GM18868 (cell line): ENCODE results near the gene DUSP22.
"Not testable (repeated sequence)": the region's sequence is repeated elsewhere in the genome, so short reads cannot be mapped to it uniquely, and the experiment has no call there.

Experiments used
- ATAC-seq: cut with Tn5 transposase; IDR thresholded peaks from one replicate; pipeline ENCODE4 v1.9.1; 2021; ENCODE audit warnings: mild to moderate bottlenecking, moderate library complexity; ENCODE audit not compliant: unreplicated experiment

Gene DUSP22

DNA sequence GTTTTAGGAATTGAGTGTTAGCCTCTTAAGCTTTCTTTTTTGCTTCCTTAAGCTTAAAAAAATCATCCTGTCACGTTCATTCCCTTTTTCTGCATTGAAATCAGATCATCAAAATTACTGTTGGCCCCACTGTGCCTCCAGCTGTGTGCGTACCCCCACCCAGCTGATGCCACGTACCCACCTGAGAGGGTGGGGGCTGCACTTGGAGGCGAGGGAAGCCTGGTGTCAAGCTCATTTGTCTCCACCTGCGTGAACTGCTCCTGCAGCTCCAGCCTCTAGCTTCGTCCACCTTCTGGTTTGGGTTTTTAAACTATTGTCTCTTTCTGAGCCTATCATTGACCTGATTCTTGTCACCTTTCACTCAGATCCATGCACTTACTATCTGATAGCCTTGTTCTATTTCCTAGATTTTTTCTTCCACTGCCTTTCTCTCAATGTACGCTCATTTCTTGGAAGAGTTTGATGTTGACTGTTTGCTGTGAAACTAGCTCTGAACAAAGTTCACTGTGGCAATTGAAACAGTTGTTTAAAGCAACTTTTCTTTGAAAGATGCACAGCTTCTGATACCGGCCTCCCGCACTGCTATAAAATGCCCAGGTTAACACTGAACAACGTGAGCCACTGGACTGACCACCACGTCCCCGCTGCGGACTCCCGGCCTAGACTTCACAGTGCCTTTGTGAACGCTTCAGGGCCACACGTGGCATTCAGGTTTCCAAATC lies 69.3 kb downstream of the DUSP22 start:
- ATAC-seq, result no peak

DNA sequence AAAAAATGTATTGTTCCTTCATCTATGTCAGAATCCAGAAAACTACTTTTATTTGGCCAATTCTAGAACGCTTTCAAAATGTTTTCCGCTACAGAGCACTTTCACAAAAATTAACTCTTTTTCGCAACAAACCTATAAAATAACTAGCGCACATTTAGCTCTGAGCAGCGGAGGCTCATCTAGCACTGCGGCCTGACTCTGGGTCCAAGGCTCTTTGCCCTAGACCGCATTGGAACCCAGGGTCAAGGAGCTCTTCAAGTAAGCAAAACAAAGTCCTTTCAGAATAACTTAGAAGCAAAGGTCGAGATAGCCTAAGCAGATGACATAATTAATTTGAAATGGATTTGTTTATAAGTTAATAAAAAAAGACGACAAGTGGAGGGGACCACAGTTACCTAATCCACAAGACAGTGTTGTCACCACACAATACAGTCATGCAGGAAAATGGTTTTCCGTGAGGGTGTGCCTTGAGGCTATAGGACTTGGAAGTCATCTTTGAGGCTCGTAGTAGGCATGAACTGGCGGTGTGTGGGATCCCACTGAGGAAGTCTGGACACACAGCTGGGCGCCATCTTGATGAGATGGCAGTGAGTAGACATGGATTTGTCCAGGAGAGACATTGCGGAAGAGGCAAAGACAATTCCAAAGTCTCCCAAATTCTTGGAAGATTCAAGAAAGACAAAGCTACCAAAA lies 70.1 kb downstream of the DUSP22 start:
- no peak for ATAC-seq

DNA sequence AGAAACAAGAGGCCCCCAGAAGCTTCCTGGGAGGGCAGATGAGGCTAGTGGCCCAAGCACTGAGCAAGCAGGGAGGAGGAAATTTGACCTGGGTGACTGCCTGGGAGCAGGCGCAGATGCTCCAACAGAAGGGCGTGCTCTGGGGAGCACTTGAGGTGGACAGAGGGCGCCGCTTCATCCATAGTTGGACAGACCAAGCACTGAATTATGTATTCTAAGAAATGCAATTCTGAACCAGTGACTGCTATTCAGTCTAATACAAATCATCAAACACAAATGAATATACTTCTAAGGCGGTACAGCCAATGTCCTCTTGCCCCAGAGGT lies 70.6 kb downstream of the DUSP22 start:
- ATAC-seq, result no peak

DNA sequence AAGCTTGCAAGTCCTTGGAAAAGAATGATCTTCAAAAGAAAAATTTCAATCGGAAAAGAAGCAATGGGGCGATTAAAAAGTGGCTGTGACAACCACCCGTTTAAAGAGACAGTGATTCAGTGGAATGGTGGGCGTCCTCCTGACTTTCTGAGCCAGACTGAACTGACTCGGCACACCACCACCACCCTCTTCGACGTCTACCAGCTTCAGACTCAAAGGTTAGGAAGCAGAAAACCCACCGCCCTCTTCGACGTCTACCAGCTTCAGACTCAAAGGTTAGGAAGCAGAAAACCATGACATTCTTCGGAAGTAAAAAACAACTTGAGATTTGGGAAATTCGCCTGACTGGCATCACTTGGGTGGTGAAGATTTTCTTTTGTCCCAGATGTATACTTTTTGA lies 71.0 kb downstream of the DUSP22 start:
- no peak for ATAC-seq

DNA sequence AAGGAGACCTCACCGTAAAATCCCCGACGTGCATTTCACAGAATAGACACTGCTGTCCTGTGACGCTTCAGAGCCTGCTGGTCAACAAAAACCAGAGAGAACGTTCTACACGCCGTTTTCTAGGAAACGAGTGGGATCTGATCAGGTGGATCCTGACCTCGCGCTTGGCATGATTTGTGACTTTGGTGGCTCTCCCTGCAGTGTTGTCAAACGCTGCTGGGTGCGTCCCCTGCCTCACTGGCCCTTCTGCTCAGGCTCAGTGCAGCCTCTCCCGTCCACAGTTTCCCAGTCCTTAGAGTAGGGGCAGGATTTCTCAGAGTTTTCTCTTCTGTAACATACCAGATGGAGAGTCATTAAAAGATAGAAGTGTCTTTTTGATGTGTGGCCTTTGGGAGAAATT lies 71.6 kb downstream of the DUSP22 start:
- ATAC-seq, result no peak

DNA sequence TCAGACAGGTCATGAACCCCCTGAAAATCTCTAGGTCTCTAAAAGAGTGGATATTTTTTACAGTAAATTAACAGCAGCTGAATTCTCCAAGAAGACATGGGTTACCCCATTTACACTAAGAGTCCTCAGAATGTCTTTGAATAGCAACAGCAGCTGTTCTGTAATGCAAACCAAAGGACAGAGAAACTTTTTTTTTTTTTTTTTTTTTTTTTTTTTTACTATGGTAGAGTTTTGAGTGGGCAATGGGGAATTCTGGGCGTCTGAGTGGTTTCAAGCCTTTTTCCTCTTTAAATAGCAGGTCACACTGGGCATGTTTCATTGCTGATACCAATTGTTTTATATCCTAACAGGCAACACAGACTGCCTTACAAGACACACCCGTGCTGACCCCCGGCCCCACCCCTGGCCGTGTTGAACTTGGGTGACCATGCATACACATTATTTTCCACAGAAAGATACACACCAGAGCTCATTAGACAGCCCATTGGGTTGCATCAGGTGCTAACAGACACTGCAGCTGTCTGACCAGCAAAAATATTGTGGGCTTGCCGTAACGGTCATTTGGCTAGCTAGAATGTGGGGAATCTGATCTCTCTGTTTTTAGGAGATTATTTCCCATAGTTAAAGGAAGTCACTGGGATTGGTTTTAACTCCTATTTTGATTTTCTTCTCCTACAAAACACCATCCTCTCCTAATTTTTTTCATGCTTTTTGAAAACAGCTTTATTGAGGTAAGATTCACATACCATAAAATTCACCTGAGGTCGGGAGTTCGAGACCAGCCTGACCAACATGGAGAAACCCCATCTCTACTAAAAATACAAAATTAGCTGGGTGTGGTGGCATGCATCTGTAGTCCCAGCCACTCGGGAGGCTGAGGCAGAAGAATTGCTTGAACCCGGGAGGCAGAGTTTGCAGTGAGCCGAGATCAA lies 72.6 kb downstream of the DUSP22 start:
- ATAC-seq, result peak; percentile 62

DNA sequence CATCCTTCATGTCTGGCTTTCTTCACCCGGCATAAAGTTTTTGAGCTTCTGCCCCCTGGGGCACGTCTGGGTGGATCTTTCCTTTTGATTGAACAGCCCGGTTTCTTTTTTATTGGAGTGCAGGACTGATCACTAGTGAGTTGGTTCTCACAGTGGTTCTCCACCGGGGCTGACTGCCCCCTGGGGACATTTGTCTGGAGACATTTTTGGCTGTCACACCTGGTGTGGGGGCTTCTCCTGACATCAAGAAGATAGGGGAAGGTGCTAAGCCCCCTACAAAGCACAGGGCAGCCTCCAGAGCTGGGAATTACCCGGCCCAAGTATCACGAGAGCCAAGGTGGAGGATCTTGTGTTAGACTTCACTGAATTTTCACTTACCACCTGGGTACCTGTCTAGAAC lies 73.5 kb downstream of the DUSP22 start:
- peak; percentile 33 for ATAC-seq

DNA sequence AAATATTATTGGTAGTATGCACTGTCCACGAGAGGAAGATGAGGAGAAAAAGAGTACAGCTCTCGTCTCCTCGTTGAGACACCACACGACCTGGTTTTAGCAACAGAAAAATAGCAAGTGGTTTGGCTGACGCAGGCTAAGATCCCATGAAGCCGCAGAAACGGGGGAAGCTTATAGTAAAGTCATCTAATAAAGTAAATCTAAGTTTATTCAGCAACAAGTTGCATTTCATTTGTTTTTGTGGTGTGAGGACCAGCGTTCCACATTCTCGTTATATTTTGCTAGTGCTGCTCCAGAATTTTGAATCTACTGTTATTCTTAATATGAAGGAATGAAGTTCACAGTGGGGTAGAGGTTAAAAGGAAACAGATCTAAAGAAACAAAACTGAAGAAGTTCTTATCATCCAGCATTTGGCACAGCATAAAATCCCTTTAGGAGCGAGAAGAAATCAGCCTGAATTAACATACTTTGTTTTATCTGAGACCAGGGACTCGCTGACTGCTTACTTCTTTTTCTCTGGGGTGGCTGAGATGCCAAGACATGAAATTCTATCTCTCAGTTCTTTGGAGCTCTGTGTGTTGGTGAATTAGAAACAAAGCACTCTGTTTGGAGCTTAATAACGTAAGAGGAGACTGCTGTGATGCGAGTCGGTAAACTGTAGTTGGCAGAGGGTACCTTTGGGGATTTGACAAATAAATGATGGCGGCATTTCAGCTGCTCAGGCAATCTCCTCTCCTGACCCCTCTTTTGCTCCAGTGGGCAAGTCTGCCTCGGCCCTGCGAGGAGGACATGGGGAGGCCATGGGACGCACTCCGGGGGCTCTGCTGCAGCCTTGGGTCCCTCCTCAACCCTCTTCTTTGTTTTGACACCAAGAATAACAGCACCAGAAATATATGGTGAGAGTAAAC lies 74.4 kb downstream of the DUSP22 start:
- ATAC-seq, result no peak

DNA sequence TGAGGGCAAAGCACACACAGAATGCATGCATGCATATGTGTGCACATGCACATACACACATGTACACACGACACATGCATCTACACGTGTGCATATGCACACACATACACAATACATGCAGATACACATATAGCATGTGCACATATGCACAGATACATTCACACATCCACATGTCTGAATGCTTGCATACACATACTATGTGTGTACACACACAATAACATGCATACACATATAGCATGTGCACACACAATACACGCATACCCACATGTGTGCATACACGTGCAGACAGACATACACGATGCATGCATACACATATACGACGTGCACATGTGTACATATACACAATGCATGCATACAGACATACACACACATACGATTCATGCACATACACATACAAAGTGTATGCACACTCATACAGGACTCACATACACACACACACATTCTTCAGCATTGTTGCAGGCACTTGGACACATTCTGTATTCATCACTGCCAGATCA lies 75.1 kb downstream of the DUSP22 start:
- no peak for ATAC-seq

DNA sequence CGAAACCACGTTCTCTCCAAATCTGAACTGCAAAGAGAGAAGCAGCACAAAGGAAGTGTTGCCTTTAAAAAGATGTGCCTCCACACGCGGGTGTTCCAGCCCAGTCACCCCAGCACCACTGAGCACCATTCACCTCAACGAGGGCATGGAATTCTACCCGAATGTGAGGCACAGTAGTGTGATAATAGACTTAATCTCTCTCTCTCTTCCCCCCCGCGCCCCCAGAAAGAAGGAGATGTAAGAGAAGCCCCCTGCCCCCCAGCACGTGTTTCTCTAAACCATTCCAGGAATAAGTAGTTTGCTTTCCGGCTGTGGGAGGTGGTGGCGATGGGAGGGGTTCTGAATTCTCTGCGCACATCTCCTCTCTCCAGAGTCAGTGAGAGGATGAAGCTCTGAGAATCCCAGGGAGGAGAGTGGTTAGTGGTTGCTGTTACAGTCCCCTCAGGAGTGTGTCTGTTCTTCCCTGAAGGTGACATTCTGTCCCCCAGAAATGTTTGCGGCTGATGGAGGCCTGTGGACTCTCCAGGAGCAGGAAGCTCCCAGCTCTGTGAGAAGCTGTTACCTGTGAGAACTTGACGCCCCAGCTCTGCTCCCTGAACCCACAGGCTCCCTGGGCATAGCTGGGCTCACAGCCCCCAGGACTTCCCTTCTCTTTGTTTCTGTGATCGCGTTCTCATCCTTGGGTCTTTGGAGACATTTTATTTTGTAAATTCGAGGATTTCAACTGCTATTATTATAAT lies 75.8 kb downstream of the DUSP22 start:
- ATAC-seq, result no peak

DNA sequence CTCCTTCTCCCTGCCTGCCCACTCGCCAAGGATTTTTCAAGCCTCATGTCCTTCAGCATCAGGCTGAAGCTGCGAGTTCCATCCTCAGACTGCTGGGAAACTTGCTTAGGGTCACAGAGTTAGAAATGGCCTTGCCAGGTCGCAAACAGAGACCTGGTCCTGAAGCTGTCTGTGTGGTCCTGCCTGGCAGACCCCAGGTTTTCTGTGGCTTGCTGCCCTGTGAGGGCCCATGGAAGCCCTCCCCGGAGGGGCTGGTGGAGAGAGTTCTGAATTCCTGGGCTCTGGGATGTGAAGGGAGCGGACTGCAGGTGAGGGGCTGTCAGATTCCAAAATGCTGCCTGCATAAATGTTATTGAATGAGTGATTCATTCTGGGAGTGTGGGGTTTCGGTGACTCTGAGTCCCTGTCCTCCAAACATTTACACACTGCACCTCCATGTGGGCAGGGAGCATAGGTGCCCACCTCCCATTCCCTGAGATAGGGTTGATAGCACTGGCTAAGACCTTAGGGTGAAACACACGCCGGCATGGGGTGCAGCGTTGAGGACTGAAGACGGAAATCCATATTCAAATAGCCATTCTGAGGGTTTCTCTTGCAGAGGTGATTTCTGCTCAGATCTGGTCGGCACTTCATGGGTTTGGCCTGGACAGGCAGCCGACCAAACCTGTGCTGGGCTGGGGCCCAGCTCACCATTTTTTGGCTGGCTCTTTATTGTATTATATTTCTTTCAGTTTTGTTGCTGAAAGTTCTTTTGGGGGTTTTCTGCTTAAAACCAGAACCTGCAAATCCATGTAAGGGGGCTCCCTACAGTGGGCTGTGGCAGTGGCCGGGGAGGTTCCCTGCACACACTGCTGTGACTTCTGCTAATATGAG lies 77.5 kb downstream of the DUSP22 start:
- no peak for ATAC-seq

DNA sequence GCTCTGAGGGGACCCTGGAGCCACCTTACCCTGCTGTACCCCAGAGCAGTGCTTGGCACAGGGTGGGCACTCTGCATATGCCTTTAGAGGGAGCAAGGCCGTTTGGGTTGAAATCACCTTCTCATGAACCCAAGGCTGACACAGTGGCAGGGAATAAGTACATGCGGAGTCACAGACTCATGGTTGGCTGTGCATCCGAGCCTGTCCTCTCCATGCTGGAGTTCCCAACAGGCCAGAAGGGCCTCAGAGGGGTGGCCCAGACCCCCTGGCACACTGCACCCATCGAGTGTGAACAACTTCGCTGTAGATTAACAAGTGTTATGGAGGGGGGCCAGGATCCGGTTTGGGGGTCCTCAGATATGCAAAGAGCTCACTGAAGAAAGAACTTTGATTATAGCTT lies 78.3 kb downstream of the DUSP22 start:
- ATAC-seq, result no peak

DNA sequence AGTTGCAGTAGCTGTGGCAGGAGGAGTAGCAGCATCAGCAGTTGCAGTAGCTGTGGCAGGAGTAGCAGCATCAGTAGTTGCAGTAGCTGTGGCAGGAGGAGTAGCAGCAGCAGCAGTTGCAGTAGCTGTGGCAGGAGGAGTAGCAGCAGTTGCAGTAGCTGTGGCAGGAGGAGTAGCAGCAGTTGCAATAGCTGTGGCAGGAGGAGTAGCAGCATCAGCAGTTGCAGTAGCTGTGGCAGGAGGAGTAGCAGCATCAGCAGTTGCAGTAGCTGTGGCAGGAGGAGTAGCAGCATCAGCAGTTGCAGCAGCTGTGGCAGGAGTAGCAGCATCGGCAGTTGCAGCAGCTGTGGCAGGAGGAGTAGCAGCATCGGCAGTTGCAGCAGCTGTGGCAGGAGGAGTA lies 79.6 kb downstream of the DUSP22 start:
- not testable (repeated sequence) for ATAC-seq

DNA sequence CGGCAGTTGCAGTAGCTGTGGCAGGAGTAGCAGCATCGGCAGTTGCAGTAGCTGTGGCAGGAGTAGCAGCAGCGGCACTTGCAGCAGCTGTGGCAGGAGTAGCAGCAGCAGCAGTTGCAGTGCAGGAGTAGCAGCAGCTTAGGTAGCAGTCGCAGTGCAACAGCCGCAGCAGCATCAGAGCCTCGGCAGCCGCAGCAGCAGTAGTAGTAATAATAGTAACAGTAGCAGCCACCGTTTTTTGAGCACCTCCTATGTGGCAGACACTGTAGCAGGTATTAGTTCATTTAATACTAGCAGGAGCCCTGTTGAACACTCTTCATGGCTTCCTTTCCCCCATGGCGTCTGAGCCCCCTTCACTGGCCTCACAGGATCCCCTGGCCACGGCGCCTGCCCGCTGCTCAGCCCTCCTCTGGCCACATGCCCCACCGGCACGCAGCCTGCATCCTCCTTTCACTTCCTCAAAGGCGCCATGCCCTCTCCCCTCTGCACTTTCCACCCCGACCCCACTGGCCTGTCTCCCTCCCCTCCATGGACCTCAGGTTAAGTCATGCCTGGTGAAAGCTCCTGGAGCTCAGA lies 80.1 kb downstream of the DUSP22 start:
- ATAC-seq, result peak; percentile 50

DNA sequence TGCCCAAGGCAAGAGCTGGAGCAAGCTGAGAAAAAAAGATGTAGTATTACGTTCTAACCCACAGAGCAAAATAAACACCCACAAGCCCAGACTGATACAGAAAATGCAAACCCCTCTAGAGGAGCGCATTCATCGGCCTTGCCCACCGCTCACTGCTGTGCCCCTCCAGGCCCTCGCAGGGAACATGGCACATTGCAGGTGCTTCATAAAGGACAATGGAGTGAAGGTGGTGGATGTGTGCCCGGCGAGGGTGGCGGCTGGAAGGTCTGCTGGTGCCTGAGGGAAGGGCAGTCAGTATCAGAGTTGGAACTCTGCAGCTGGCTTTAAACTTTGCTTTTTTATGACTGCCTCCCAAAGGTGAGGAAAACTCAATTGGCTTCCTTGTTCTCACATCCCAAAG lies 80.7 kb downstream of the DUSP22 start:
- peak; percentile 2 for ATAC-seq

DNA sequence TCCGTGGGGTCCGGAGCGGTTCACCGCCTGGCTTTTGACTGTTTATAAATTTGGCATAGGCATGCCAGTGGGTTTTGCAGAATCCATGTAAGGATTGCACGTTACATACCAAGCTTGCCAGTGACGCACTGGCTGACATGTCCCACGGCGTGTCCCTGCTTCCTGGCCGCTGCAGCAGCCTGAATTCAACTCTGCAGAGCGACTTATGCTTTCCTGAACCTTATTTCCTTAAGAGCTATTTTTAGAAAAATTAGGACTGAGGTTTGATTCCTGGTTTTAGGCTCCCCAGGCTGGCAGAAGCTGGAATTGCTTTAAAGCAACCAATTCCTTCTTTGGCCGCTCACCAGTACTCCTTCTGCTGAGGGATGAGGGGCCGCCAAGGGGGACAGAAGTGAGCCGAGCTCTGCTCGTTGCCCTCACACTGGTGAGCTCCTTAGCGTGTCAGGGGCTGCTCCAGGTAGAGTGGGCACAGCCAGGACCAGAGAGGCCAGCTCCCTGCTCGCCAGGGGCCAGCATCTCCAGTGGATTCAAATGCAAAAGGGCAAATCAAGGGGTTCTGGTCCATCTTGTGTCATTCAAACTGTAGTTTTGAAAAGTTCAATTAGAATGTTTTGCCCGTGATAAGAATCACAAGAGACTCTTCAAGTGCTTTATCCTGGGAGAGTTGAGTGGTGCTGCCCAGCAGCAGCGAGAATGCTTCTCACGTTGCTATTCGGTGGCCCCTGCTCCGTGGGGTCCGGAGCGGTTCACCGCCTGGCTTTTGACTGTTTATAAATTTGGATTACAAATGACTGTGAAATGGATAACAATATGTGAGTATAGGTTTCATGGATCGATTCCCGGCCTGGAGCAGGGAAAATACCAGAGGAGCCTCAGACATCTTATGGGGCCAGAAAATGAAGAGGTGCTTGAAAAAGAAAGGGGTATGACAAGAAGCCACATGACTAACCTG lies 81.8 kb downstream of the DUSP22 start:
- ATAC-seq, result no peak

DNA sequence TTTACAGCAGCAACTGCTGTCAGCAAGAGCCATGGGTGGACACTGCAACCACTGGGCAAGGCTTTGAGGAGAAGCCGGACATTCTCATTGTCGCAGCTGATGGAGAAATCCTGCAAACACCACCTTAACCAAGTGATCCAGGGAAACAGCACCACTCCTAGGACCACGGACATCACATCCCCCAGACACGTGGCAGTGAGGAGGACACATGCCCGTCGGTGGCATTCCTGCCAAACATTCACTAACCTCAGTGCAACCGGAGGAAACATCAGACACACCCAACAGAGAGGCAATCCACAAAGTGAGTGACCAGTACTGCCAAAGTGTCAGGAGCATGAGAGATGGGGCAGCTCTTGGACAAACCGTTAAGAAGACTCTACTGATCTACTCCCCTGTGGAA lies 82.7 kb downstream of the DUSP22 start:
- ATAC-seq, result no peak
